GM21529 (cell line): ENCODE data around the gene CASZ1.

Experiments used
- ATAC-seq: cut with Tn5 transposase; IDR thresholded peaks from one replicate; pipeline ENCODE4 v1.9.1; 2021; ENCODE audit not compliant: unreplicated experiment

CASZ1 gene

DNA sequence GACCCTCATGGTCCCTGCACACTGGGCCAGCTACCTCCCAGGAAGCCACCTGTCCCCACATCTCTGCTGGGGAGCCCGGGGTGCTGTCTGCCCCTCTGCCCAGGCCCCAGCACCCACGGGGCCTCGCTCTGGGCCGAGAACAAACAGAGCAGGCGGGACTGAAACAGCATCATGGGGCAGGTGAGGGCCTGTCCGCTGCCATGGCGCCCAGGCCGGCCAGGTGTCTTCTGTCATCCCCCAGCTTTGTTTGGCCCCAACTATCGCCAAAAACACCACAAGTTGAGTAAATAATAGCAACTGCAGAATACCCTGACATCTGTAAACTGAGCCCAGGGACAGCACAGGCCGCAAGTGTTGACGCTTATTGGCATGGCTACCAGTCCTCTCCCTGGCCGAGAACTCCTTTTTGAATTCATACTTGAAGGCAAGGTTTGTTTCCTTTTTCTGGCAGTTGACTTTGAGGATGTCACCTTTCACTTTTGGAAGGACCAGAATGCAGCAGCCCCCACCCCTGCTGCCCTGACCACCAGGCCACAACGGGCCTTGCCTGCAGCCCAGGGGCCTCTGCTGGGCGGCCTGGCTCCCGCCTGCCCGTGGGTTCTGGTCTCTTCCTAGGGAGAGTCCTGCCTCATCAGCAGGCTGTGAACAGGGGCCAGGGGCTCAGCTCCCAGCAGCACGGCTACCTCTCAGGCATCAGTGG is 152.7 kb downstream of the CASZ1 start:
- ATAC-seq = no peak

DNA sequence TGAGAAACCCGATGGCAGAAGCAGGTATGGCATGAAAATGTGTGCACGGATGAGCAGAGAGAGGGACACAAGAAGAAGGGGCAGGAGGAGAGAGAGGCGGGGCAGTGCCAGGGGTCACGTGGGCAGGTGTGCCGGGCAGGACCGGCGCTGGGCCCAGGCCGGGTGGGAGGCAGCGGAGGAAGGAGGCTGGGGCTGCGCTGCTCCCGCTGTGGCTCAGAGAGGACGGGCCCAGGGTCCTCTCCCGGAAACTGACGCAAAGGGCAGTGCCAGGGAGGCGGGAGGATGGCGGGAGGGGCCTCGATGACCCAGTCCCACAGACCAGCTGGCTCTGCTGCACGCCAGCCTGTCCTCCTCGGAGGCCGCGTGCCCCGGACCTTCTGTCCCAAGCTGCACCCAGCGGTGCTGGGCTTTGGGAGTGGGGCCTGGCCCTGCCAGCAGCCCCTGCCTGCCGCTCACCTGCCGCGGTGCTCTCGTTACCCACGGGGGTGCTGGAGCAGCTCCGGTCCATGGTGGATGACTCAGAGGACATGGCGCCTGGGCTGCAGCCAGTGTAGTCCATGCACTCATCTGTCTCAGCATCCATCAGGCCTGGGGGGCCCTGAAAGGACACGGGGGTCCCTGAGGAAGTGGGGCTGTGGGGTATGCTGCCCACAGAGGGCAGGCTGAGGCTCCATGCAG is 153.9 kb downstream of the CASZ1 start:
- no peak for ATAC-seq

DNA sequence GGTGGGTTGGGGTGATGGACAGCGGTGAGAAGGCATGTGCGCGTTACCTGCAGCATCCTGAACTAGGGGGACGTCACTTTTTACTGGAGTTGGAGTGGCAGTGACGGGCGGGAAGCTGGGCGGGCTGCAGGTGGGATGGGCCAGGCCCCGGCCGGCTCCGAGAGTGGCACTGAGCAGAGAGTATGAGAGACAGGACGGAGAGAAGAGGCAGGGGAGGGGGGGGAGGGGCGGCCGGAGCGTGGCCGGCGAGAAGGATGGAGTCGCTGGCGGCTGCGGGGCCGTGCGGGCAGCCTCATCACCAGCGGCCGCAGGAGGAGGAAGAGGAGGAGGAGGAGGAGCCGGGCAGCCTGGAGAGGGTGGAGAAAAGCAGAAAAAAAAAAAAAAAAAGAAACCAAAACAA is 154.5 kb downstream of the CASZ1 start:
- no peak for ATAC-seq

DNA sequence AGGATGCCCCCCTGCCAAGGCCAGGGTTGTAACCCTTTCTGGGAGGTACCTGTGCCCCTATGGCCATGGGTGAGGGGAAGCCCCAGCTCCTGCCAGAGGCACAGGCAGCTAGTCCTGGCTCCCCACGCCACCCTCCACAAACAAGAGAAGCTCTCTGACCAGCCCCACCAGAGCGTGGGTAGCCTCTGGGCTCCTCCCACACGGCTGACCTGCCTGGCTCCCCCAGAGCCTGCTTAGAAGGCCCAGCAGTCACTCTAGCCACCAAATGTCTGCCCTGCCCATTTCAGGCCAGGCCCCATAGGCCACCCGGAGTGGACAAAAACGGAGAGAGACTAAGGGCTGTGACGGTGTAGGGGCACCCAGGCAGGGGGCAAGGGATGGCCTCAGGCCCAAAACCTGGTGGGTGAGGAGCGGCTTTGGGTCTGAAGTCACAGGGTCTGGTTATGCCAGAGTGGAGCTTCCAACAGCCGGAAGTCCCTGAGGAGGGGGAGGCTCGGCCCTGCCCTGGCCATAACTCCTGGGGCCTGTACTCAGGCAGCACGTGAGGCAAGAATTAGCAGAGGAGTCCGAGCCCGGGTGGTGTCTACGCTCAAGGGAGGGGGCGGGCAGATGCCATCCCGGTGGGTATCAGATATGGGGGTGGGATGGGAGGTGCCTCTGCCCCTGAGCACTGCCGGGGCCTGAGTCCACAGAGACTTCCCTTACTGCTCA is 155.4 kb downstream of the CASZ1 start:
- no peak for ATAC-seq

DNA sequence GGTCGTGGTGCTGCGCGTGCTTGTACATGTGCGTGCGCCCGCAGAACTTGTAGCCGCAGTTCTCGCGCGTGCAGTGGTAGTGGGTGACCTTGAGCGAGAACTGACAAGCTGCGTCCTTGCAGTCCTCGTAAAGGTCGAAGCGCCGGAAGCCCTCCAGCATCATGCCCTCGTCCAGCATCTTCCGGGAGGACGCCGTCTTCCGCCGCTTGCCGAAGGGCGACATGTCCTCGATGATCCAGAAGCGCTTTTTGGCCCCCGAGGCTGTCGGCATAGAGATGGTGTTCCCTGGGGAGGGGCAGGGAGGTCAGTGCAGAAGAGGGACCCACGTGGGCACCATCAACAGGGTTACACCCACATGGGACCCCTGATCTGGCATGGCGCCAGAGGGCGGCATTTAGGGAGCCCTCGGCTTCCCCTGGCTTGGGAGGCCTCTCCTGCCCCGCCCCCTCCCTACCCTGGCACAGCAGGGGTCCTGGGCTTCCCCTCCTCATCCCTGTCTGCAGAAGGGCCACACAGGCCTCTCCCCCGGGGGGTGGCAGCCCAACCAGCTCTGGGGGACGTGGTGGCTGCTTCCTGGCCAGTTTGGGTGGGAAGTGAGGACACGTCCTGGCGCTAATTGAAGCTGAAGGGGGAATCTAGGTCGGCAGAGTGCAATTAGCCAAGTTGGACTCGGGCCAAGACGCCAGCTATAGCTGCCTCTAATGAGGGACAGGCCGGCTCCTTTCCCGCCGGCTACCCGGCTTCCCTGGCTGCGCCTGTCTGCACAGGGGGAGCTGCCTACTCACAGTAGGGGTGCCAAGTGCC is 156.5 kb downstream of the CASZ1 start:
- no peak for ATAC-seq

DNA sequence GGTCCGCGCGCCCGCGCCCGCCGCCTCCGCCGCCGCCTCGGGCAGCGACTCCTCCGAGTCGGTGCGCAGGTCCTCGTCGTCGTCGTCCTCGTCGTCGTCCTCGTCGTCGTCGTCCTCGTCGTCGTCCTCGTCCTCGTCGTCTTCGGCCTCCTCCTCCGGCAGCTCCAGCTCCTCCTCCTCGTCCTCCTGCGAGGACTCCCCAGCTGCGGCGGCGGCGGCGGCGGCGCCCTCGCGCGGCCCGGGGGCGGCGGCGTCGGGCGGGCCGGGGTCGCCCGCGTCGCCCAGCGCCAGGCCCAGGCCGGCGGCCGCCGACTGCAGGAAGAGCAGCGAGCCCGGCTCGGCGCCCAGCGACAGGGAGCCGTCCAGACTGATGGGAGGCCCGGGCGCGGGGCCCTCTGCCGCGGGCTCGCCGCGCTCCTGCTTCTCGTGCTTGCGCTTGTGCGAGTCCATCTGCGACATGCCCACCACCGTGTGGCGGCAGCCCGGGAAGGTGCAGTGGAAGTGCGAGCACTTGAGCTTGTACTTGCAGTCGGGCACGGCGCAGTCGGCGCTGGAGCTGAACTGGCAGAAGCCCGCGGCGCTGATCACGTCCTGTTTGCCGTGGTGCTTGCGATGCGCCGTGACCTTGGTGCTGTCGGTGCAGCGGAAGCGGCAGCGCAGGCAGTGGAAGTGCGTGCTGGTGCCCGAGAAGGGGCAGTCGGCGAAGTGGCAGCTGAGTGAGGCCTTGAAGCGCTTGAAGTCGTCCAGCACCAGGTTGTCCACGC is 157.3 kb downstream of the CASZ1 start:
- no peak for ATAC-seq

DNA sequence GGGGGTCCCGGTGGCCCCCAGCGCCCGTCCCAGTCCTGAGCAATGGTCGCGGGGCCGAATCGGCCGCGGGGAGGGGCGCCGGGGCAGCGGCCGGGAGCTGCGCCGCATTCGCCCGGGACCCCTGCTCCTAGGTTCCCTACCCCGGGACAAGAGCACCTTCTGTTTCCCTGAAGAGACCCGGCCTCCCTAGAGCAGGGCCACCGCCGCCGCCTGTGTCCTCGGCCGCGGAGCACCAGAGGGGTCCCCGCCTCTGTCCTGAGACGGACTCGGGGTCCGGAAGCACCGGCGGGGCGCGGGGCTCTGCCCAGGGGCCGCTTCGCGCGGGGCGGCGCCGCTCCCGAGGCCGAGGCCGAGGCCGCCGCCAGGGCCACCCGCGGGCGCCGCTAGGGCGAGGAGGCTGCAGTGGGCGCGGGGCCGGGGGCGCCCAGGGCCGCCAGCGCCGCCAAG is 157.9 kb downstream of the CASZ1 start:
- no peak for ATAC-seq

DNA sequence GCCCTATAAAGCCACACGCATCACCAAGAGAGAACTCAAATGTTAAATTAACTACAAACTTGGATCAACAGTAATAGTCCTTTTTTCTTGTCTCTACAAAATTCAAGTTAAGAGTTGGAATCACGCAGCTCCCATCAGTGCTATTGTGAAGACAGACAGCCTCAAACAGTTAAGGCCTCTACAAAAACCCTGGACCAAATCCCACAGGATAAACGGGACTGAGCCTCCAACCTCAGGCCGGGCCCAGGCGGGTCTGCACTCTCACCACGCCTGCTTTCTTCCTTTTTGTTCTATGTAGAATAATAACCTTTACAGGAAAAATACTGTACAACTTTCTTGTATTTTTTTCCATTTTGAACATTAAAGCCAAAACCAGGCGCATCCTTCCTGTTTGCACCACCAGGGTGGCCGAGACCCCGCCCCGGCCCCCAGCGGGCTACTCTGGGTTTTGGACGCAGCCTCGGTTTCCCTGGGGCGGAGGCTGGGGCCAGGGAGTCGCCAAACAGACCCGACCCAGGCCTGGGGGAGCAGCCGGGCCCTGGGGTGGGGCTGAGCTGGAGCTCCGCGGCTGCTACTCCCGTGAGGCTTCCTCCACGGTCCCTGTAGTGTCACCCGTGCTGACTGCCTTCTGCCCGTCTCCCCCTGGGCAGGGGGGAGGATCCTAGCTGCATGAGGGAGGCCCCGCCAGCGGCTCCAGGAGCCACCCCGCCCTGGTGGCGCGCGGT is 158.4 kb downstream of the CASZ1 start:
- ATAC-seq = no peak

DNA sequence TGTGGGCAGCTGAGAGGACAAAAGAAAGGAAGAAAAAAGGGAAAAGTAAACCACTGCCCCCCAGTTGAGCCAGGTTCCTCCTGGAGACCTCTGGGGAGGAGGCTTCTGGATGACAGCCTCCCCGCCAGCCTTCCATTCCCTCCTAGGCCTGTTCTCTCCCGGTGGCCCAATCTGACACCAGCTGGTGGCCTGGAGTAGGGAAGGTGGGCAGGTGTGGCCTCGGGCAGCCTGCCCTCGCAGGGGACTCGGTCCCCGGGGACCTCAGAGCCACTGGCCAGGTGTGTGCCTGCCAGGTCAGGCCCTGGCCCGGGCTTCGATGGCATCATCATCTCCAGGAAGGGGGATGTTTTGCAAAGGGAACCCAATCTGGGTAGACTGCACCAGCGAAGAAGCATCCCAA is 159.0 kb downstream of the CASZ1 start:
- ATAC-seq = no peak

DNA sequence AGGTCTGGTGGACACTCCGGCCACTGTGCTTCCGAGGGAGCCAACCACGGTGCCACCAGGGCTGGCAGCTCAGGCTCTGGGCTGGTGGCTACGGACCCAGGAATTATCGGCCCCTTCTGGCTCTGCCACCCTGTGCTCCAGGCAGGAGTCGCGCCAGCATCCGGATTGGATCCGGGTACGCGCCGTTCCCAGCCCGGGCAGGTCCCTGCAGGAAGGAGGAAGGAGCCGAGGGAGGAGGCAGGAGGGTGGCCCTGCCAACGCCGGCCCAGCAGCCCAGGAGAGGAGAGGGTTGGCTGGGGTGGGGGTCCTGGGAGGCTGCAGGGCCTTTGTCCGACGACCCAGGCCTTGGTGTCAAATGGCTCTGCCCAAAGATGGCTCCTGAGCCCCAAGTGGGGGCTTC is 160.5 kb downstream of the CASZ1 start:
- no peak for ATAC-seq

DNA sequence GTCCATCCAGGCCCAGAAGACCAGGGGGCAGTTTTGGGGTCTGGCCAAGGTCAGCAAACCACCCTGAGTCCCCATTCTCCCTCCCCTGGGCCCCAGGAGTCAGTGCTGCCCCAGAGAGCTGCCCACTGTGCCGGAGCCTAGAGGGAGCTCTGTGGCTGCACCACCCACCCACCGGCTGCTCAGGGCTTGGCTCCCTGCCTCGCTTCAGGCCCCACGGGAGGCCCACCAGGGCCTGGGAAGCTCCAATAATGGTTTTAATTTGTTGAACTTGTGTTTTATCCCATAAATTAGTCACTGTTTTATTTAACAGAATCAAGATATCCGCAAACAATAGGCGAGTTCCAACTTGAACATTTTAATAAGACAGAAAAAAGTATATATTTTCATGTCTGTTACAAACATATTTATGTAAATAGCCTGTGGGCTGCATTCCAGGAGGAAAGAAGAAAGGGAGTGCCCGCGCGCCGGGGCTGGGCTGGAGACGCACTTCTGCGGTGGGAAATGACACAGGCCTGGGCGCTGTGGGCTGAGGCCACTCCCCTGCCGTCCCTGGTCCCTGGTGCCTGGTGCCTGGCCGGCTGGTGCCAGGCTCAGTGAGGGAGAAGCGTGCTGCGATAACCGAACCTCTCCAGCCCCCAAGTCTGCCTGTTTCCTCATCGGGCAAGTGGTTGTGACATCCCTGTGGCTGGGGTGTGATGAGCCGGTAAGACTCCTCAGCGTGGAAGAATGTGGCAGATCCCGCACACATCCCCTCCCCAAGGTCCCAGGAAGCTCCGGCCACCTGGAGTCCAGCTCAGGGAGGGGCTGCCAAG is 161.2 kb downstream of the CASZ1 start:
- ATAC-seq = no peak

DNA sequence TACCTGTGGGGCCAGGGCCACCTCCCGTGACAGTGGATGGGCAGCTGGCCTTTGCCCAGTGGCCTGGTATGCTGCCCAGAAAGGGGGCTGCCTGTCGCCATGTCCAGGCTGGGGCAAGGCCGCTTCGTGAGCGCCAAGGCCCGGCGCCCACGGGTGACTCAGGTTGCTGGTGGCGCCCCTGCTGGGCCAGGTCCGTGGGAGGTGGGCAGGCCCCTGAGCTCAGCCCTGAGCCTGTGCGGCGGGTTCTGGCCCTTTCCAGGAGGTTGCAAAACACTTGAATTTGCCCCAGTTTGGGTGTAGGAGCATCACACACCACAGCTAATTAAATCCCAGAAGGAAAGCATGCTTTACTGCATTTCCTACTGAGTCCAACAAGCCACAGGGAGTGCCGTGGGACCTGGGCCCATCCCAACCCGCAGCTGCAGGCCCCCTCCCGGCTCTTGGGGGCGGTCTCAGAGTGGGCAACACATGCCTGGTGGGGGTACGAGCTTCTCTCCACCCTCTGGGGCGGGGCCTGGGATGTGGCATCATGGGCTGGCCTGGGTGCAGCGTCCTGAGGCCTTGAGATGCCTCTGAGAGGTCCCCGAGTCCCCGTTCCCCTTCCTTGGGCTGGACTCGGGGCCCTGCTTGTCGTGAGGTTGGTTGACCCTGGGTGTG is 161.9 kb downstream of the CASZ1 start:
- ATAC-seq = no peak

DNA sequence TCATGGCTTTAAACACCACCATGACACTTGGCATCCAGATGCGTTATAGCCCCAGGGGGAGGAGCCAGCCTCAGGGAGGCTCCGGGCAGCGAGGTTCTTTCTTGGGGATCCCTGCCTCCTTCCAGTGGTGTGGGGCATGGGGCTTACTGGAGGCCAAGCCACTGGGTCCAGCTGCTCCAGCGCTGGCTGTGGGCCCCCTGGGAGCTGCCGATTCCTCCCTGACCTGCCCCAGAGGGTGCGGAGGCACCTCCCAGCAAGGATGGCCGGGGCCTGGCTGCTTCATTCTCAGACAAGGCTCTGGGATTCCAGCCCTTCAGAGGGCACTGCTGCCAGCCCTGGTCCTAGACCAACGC is 162.4 kb downstream of the CASZ1 start:
- no peak for ATAC-seq

DNA sequence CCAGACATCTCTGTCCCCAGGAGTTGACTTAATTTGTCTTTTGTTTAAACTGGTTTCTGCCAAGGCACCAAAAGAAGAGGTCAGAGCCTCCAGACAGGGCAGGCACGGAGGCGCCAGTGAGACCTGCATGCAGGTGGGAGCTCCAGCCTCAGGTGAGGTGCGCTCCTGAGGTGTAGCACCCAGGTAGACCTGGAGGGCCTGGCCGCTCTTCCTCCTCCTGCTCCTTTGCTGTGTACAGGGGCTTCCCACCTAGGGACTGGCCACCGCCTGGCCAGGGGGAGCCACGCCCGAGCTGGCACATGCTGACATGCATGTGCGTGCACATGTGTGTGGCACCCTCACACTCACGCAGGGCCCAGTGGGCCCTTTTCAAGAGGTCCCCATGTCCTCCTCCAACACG is 163.0 kb downstream of the CASZ1 start:
- ATAC-seq = no peak

DNA sequence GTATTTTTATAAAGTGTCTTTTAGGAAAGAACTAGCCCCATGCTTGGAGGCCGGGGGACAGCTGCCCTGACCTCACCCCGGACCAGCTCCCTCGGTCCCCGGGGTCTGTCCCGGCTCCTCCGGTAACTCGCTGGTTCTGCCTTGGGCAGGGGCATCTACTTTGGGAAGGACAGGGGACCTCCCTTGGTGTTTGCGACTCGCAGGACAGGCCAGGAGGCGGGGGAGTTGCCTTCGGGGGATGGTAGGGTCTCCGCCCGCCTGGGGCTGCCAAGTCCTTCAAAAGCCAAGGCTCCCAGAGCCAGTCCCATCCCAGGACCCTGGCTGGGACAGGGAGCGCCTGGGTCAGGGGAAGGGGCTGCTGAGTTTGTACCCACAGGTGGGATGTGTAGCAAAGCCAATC is 163.8 kb downstream of the CASZ1 start:
- ATAC-seq = no peak

DNA sequence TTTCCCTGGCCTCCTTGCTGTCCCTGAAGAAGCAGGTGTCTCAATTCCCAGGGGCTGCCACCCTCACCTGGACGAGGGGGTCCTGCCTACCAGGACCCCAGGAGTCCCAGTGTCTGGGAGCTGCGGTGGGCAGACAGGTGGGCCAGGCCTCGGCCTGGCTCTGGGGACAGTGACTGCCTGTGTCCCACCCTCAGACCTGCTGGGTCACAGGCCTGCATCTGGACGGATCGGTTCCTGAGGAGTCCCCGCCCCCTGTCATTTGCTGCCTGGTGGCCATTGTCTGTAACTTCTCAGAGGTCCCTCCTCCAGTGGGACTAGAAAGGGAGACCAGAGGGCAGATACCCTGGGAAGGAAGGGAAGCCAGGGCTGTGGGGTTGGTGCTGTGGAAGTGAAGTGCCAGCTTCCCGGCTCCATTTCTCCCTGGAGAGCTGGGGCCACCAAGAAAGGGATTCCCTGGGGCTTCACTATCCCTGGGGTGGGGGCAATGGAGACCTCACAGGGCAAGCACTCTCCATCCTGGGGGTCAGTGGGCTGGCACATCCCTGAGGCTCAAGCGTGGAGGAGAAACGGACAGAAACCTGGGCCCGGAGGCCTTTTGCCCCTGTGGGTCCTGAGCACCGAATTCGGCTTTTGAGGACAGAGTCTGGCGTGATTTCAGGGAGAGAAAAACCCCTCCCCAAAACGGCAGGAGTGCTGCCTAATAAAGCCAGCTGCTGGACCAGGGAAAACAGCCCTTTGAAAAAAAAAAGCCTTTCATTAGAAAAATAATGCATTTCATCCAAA is 164.4 kb downstream of the CASZ1 start:
- no peak for ATAC-seq

DNA sequence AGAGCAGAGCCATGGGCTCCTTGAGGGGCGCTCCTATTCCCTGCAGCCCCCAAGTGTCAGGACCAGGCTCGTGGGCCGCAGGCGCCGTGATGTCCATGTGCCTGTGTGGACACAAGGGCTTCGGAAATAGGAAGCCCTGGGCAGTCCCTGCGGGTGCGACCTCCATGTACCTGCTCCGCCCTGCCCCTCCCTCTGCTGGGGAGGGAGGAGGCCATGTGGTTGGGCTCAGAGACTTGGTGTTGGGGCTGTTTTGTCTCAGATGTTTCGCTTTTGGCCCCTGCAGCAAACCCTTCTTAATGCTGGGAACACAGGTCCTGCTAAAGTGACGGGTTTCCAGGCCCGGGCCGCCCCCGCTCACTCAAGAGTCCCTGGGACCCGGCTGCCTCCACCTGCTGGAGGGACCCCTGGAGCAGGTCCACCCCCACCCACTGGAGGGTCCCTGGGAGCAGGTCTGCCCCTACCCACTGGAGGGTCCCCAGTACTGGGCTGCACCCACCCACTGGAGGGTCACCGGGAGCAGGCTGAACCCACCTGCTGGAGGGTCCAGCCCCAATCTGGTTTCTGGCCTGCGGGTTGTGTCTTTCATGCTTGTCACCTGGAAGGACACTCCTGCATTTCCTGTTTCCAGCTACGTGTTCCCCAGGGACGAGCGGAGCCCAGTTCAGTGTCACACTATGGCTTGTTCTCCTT is 165.2 kb downstream of the CASZ1 start:
- ATAC-seq = no peak
